ENCODE results near the gene GLI3. TPM values are rescaled to one million over a fixed set of nuclear protein-coding genes. Genes with fewer than 3 reads are reported as not detected.

The GLI3 gene
- total and polyA plus RNA-seq, 2 of the 8 experiments (the other 6 are each of a cell fraction or from before 2014, with no cell fraction given): 8.0 to 31.1 TPM

DNA sequence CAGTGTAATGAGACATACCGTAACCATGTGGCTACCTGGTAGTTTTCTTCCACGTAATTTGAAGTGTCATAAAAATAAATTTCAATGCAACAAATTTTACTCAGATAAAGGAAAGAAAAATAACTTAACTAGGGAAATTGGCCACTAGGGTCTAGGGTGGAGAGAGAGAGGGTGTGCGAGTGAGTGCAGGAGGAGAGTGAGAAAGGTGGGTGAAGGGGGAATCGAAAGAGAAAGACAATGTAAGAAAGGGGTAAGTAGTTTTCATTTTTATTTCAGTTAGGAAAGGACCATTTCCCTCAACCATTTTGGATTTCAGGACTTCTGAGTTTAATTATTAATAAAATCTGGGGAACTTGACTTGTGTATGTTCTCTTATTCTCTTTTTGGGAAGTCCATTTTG, 27.7 kb upstream of the GLI3 start:
- peaks cover 3 to 8% (median 6%) of the 10 kb centered on the region in 4 experiments; a peak in 5 of 7 replicates for H3K4me1 ChIP-seq (replicated peaks in 1 of 4; ENCODE audit: control insufficient read depth in 3 of 4, insufficient read depth in 4 of 4, low read length in 3 of 4)
- no peak overlapping the region for H2BK20ac ChIP-seq (ENCODE audit: low read length)
- no peak overlapping the region for H3K9ac ChIP-seq (replicated peaks in 1 of 4; ENCODE audit: extremely low read depth in 1 of 4, low read depth in 3 of 4, low read length in 3 of 4)
- H3K56ac ChIP-seq (replicated peaks; ENCODE audit: insufficient read length, low read depth, low read length): no peak overlapping the region
- H4K20me1 ChIP-seq (replicated peaks in 1 of 2; ENCODE audit: control insufficient read depth in 1 of 2, insufficient read depth in 2 of 2, low read length in 2 of 2): no peaks in the 10 kb centered on the region
- no peak overlapping the region for H2AK5ac ChIP-seq (ENCODE audit: low read depth, low read length)
- H3K18ac ChIP-seq (ENCODE audit: extremely low read depth, low read length): no peak overlapping the region
- H2BK120ac ChIP-seq (replicated peaks; ENCODE audit: low read depth, low read length): no peak overlapping the region
- H3K4me2 ChIP-seq (ENCODE audit: insufficient read depth in 1 of 2, low read depth in 2 of 2, low read length in 2 of 2): no peak overlapping the region
- H2BK12ac ChIP-seq (ENCODE audit: low read depth, low read length): no peak overlapping the region
- H3K23ac ChIP-seq (ENCODE audit: insufficient read length): no peak overlapping the region
- H3K4me3 ChIP-seq (ENCODE audit: extremely low read depth in 1 of 4, insufficient read depth in 2 of 4, low read depth in 3 of 4, low read length in 4 of 4): no peak overlapping the region
- H3K79me1 ChIP-seq (ENCODE audit: low read depth, low read length): no peaks in the 10 kb centered on the region
- H4K5ac ChIP-seq (ENCODE audit: insufficient read length, low read depth, low read length): no peak overlapping the region
- POLR2A ChIA-PET (ENCODE audit: partially characterized antibody): no interaction called here
- no peak for FAIRE-seq
- no peaks in the 10 kb centered on the region for H3K23me2 ChIP-seq (ENCODE audit: low read depth, low read length)
- no peak overlapping the region for H4K91ac ChIP-seq (replicated peaks; ENCODE audit: insufficient read length, low read length)
- H3K9me3 ChIP-seq (ENCODE audit: insufficient read depth in 2 of 2, low read depth in 1 of 2, low read length in 1 of 2): no peaks in the 10 kb centered on the region
- no peak overlapping the region for H4K8ac ChIP-seq (ENCODE audit: extremely low read depth, insufficient read depth, low read length)
- CTCF ChIA-PET (ENCODE audit: partially characterized antibody): interaction anchor here (1.0 kb wide), 1 partner anchor 79 kb away, joined by 3 read pairs; no protein-coding TSS in a partner anchor
- H3K4ac ChIP-seq (replicated peaks; ENCODE audit: insufficient read length, low read depth, low read length): no peak overlapping the region
- no peak overlapping the region for H2BK5ac ChIP-seq (ENCODE audit: low read depth, low read length)
- H3K27ac ChIP-seq (ENCODE audit: low read depth, low read length): no peak overlapping the region
- WGBS, 2 experiments (ENCODE audit: extremely low coverage in 1 of 2, insufficient coverage in 1 of 2, insufficient read length in 1 of 2, insufficient replicate concordance in 2 of 2, low coverage in 1 of 2, low lambda C conversion rate in 2 of 2, missing lambda C conversion rate in 1 of 2): 83 to 100% methylated on average over 1 to 4 of the region's 4 CpGs
- H2BK15ac ChIP-seq (ENCODE audit: low read length): no peak overlapping the region
- H3K36me3 ChIP-seq (ENCODE audit: control insufficient read depth in 2 of 4, insufficient read depth in 4 of 4, low read length in 3 of 4): no peaks in the 10 kb centered on the region
- DNase-seq (ENCODE audit: low read depth in 1 of 2, low spot score in 2 of 2): no peak
- no peaks in the 10 kb centered on the region for H3K79me2 ChIP-seq (ENCODE audit: control insufficient read depth in 1 of 2, insufficient read depth in 2 of 2, low read length in 2 of 2)
- H3K27me3 ChIP-seq (replicated peaks in 1 of 4; ENCODE audit: control insufficient read depth in 3 of 4, extremely low read depth in 1 of 4, insufficient read depth in 3 of 4, low read length in 3 of 4): no peaks in the 10 kb centered on the region
- no peak overlapping the region for H2AFZ ChIP-seq (ENCODE audit: low read length)
- no peak overlapping the region for H3K14ac ChIP-seq (ENCODE audit: insufficient read length)
- TF ChIP-seq RAD21 (IDR thresholded peaks at IDR 0.05 in 1 of 2, conservative IDR thresholded peaks at IDR 0.05 in 1 of 2; ENCODE audit: low read depth in 2 of 2, low read length in 2 of 2) (no peak), BACH1 (IDR thresholded peaks at IDR 0.05; ENCODE audit: low read length) (no peak), KDM5A (IDR thresholded peaks at IDR 0.05; ENCODE audit: low read length) (no peak), NANOG (IDR thresholded peaks at IDR 0.05; ENCODE audit: insufficient read depth, low read depth, low read length, poor library complexity, severe bottlenecking) (no peak), MAFK (IDR thresholded peaks at IDR 0.05; ENCODE audit: low read depth, low read length) (no peak), POLR2A (IDR thresholded peaks at IDR 0.05; ENCODE audit: control extremely low read depth in 1 of 2, low read depth in 2 of 2, low read length in 2 of 2) (no peak), RFX5 (IDR thresholded peaks at IDR 0.05; ENCODE audit: borderline replicate concordance, low read depth, low read length) (no peak), YY1 (IDR thresholded peaks at IDR 0.05; ENCODE audit: low read depth, low read length) (no peak), SUZ12 (IDR thresholded peaks at IDR 0.05; ENCODE audit: low read length) (no peak)
